ENCODE data around the gene ALKBH4.

ALKBH4 gene

GRCh38 chr7:102429141-102429899 is 35.3 kb downstream of the ALKBH4 start:
- Histone ChIP-seq H3K9ac (ENCODE audit: low read depth, low read length) (no peak overlapping the region), H3K36me3 (ENCODE audit: control insufficient read depth, insufficient read depth, low read length) (peaks cover 15% of the 10 kb centered on the region), H3K4me1 (ENCODE audit: control insufficient read depth, insufficient read depth, low read length) (no peaks in the 10 kb centered on the region), H3K9me3 (ENCODE audit: control insufficient read depth, insufficient read depth, low read length) (no peaks in the 10 kb centered on the region), H3K27me3 (ENCODE audit: control insufficient read depth, insufficient read depth, low read length) (no peaks in the 10 kb centered on the region), H3K4me3 (ENCODE audit: low read depth, low read length) (no peak overlapping the region)

- Histone ChIP-seq H3K4me1 (ENCODE audit: control insufficient read depth, insufficient read depth, low read length) (peaks cover 5% of the 10 kb centered on the region), H3K36me3 (ENCODE audit: control insufficient read depth, insufficient read depth, low read length) (peaks cover 15% of the 10 kb centered on the region), H3K4me3 (ENCODE audit: low read depth, low read length) (no peak overlapping the region), H3K9ac (ENCODE audit: low read depth, low read length) (no peak overlapping the region), H3K27me3 (ENCODE audit: control insufficient read depth, insufficient read depth, low read length) (no peaks in the 10 kb centered on the region), H3K9me3 (ENCODE audit: control insufficient read depth, insufficient read depth, low read length) (no peaks in the 10 kb centered on the region)
Measured at GRCh38 chr7:102427019-102427405, 37.7 kb downstream of the ALKBH4 start.

GRCh38 chr7:102426268-102427018 is 38.2 kb downstream of the ALKBH4 start:
- peaks cover 15% of the 10 kb centered on the region for H3K36me3 ChIP-seq (ENCODE audit: control insufficient read depth, insufficient read depth, low read length)

GRCh38 chr7:102425639-102426267 is 38.9 kb downstream of the ALKBH4 start:
- Histone ChIP-seq H3K4me1 (ENCODE audit: control insufficient read depth, insufficient read depth, low read length) (peaks cover 5% of the 10 kb centered on the region), H3K36me3 (ENCODE audit: control insufficient read depth, insufficient read depth, low read length) (peaks cover 15% of the 10 kb centered on the region), H3K9me3 (ENCODE audit: control insufficient read depth, insufficient read depth, low read length) (no peaks in the 10 kb centered on the region), H3K9ac (ENCODE audit: low read depth, low read length) (no peak overlapping the region), H3K27me3 (ENCODE audit: control insufficient read depth, insufficient read depth, low read length) (no peaks in the 10 kb centered on the region), H3K4me3 (ENCODE audit: low read depth, low read length) (no peak overlapping the region)

More at GRCh38 chr7:102426268-102427018, 38.2 kb downstream of the ALKBH4 start:
- Histone ChIP-seq H3K27me3 (ENCODE audit: control insufficient read depth, insufficient read depth, low read length) (no peaks in the 10 kb centered on the region), H3K9me3 (ENCODE audit: control insufficient read depth, insufficient read depth, low read length) (no peaks in the 10 kb centered on the region), H3K9ac (ENCODE audit: low read depth, low read length) (no peak overlapping the region), H3K4me1 (ENCODE audit: control insufficient read depth, insufficient read depth, low read length) (peaks cover 5% of the 10 kb centered on the region), H3K4me3 (ENCODE audit: low read depth, low read length) (no peak overlapping the region)

- Histone ChIP-seq H3K27me3 (ENCODE audit: control insufficient read depth, insufficient read depth, low read length) (no peaks in the 10 kb centered on the region), H3K9me3 (ENCODE audit: control insufficient read depth, insufficient read depth, low read length) (no peaks in the 10 kb centered on the region), H3K9ac (ENCODE audit: low read depth, low read length) (peak overlapping the region; percentile 49), H3K4me3 (ENCODE audit: low read depth, low read length) (no peak overlapping the region), H3K36me3 (ENCODE audit: control insufficient read depth, insufficient read depth, low read length) (peaks cover 15% of the 10 kb centered on the region), H3K4me1 (ENCODE audit: control insufficient read depth, insufficient read depth, low read length) (peaks cover 5% of the 10 kb centered on the region)
Measured at GRCh38 chr7:102424787-102425218, 39.9 kb downstream of the ALKBH4 start.

- H3K9me3 ChIP-seq (ENCODE audit: control insufficient read depth, insufficient read depth, low read length) = no peaks in the 10 kb centered on the region
- H3K36me3 ChIP-seq (ENCODE audit: control insufficient read depth, insufficient read depth, low read length) = peaks cover 15% of the 10 kb centered on the region
- peaks cover 5% of the 10 kb centered on the region for H3K4me1 ChIP-seq (ENCODE audit: control insufficient read depth, insufficient read depth, low read length)
- H3K27me3 ChIP-seq (ENCODE audit: control insufficient read depth, insufficient read depth, low read length) = no peaks in the 10 kb centered on the region
- H3K9ac ChIP-seq (ENCODE audit: low read depth, low read length) = peak overlapping the region; percentile 49
- no peak overlapping the region for H3K4me3 ChIP-seq (ENCODE audit: low read depth, low read length)
Measured at GRCh38 chr7:102424129-102424551, 40.5 kb downstream of the ALKBH4 start.

GRCh38 chr7:102421706-102422240 is 42.9 kb downstream of the ALKBH4 start:
- Histone ChIP-seq H3K4me1 (ENCODE audit: control insufficient read depth, insufficient read depth, low read length) (peaks cover 5% of the 10 kb centered on the region), H3K36me3 (ENCODE audit: control insufficient read depth, insufficient read depth, low read length) (peaks cover 14% of the 10 kb centered on the region), H3K9ac (ENCODE audit: low read depth, low read length) (no peak overlapping the region), H3K9me3 (ENCODE audit: control insufficient read depth, insufficient read depth, low read length) (no peaks in the 10 kb centered on the region), H3K4me3 (ENCODE audit: low read depth, low read length) (no peak overlapping the region), H3K27me3 (ENCODE audit: control insufficient read depth, insufficient read depth, low read length) (no peaks in the 10 kb centered on the region)

- Histone ChIP-seq H3K4me3 (ENCODE audit: low read depth, low read length) (no peak overlapping the region), H3K36me3 (ENCODE audit: control insufficient read depth, insufficient read depth, low read length) (peaks cover 8% of the 10 kb centered on the region), H3K9ac (ENCODE audit: low read depth, low read length) (no peak overlapping the region), H3K27me3 (ENCODE audit: control insufficient read depth, insufficient read depth, low read length) (no peaks in the 10 kb centered on the region), H3K4me1 (ENCODE audit: control insufficient read depth, insufficient read depth, low read length) (no peaks in the 10 kb centered on the region), H3K9me3 (ENCODE audit: control insufficient read depth, insufficient read depth, low read length) (no peaks in the 10 kb centered on the region)
Measured at GRCh38 chr7:102418592-102418991, 46.1 kb downstream of the ALKBH4 start.

- no peaks in the 10 kb centered on the region for H3K4me1 ChIP-seq (ENCODE audit: control insufficient read depth, insufficient read depth, low read length)
- peaks cover 8% of the 10 kb centered on the region for H3K36me3 ChIP-seq (ENCODE audit: control insufficient read depth, insufficient read depth, low read length)
Measured at GRCh38 chr7:102417105-102417504, 47.6 kb downstream of the ALKBH4 start.

GRCh38 chr7:102416406-102416805 is 48.3 kb downstream of the ALKBH4 start:
- H3K4me3 ChIP-seq (ENCODE audit: low read depth, low read length) = no peak overlapping the region
- no peak overlapping the region for H3K9ac ChIP-seq (ENCODE audit: low read depth, low read length)
- H3K4me1 ChIP-seq (ENCODE audit: control insufficient read depth, insufficient read depth, low read length) = no peaks in the 10 kb centered on the region
- H3K36me3 ChIP-seq (ENCODE audit: control insufficient read depth, insufficient read depth, low read length) = peaks cover 8% of the 10 kb centered on the region
- H3K27me3 ChIP-seq (ENCODE audit: control insufficient read depth, insufficient read depth, low read length) = no peaks in the 10 kb centered on the region
- no peaks in the 10 kb centered on the region for H3K9me3 ChIP-seq (ENCODE audit: control insufficient read depth, insufficient read depth, low read length)

More at GRCh38 chr7:102417105-102417504, 47.6 kb downstream of the ALKBH4 start:
- H3K9ac ChIP-seq (ENCODE audit: low read depth, low read length) = no peak overlapping the region
- H3K9me3 ChIP-seq (ENCODE audit: control insufficient read depth, insufficient read depth, low read length) = no peaks in the 10 kb centered on the region
- no peaks in the 10 kb centered on the region for H3K27me3 ChIP-seq (ENCODE audit: control insufficient read depth, insufficient read depth, low read length)
- H3K4me3 ChIP-seq (ENCODE audit: low read depth, low read length) = no peak overlapping the region

- Histone ChIP-seq H3K4me1 (ENCODE audit: control insufficient read depth, insufficient read depth, low read length) (no peaks in the 10 kb centered on the region), H3K9me3 (ENCODE audit: control insufficient read depth, insufficient read depth, low read length) (no peaks in the 10 kb centered on the region), H3K9ac (ENCODE audit: low read depth, low read length) (no peak overlapping the region), H3K36me3 (ENCODE audit: control insufficient read depth, insufficient read depth, low read length) (peaks cover 8% of the 10 kb centered on the region), H3K27me3 (ENCODE audit: control insufficient read depth, insufficient read depth, low read length) (no peaks in the 10 kb centered on the region), H3K4me3 (ENCODE audit: low read depth, low read length) (no peak overlapping the region)
Measured at GRCh38 chr7:102415685-102416225, 48.9 kb downstream of the ALKBH4 start.

All from iPS-15b (cell line).